GM18870 (cell line): ENCODE measurements around the gene DCN.

Source experiments
- ATAC-seq: cut with Tn5 transposase; IDR thresholded peaks from one replicate; pipeline ENCODE4 v1.9.1; 2021; ENCODE audit warnings: moderate library complexity; ENCODE audit not compliant: unreplicated experiment

Gene DCN

GRCh38 chr12:91188778-91189177, 6.2 kb upstream of the DCN start:
- ATAC-seq = no peak

GRCh38 chr12:91186156-91186555, 3.5 kb upstream of the DCN start:
- no peak for ATAC-seq

GRCh38 chr12:91185421-91185820, 2.8 kb upstream of the DCN start:
- no peak for ATAC-seq

- ATAC-seq = no peak
These were observed 934 bp upstream of the DCN start for GRCh38 chr12:91183551-91183950.

- no peak for ATAC-seq
These were observed 1.8 kb downstream of the DCN start for GRCh38 chr12:91180582-91181395.

GRCh38 chr12:91179966-91180561, 2.6 kb downstream of the DCN start:
- no peak for ATAC-seq

GRCh38 chr12:91179315-91179714, 3.3 kb downstream of the DCN start:
- ATAC-seq = no peak

- ATAC-seq = no peak
These were observed 3.8 kb downstream of the DCN start for GRCh38 chr12:91178781-91179180.

GRCh38 chr12:91178139-91178561, 4.5 kb downstream of the DCN start:
- no peak for ATAC-seq

- no peak for ATAC-seq
These were observed 5.2 kb downstream of the DCN start for GRCh38 chr12:91177381-91177780.

- ATAC-seq = no peak
These were observed 5.7 kb downstream of the DCN start for GRCh38 chr12:91176915-91177314.

- ATAC-seq = no peak
These were observed 6.3 kb downstream of the DCN start for GRCh38 chr12:91176358-91176757.

GRCh38 chr12:91173124-91173523, 9.5 kb downstream of the DCN start:
- ATAC-seq = no peak

GRCh38 chr12:91172096-91172495, 10.5 kb downstream of the DCN start:
- ATAC-seq = no peak

GRCh38 chr12:91171476-91171875, 11.1 kb downstream of the DCN start:
- no peak for ATAC-seq

GRCh38 chr12:91163116-91163515, 19.5 kb downstream of the DCN start:
- ATAC-seq = no peak

GRCh38 chr12:91161009-91161408, 21.6 kb downstream of the DCN start:
- no peak for ATAC-seq

- ATAC-seq = no peak
These were observed 26.6 kb downstream of the DCN start for GRCh38 chr12:91155990-91156389.

GRCh38 chr12:91154131-91154530, 28.5 kb downstream of the DCN start:
- ATAC-seq = no peak

- ATAC-seq = no peak
These were observed 38.6 kb downstream of the DCN start for GRCh38 chr12:91144053-91144452.

- ATAC-seq = no peak
These were observed 39.4 kb downstream of the DCN start for GRCh38 chr12:91143206-91143605.

- ATAC-seq = no peak
These were observed 40.4 kb downstream of the DCN start for GRCh38 chr12:91142221-91142631.
